Measurements from ENCODE around the gene CAMK1D. TPM values are rescaled to one million over a fixed set of nuclear protein-coding genes. Genes with fewer than 3 reads are reported as not detected.

The CAMK1D gene
- total RNA-seq, 1 experiment from 2014 or later = 6.3 TPM

- WGBS (ENCODE audit: extremely low coverage, insufficient read length, low lambda C conversion rate) = no CpG with 5 or more reads among the region's 9 CpGs
- no peak overlapping the region for H2BK15ac ChIP-seq (ENCODE audit: low read depth, low read length)
- H4K8ac ChIP-seq (replicated peaks; ENCODE audit: insufficient read length, low read depth, low read length) = no peak overlapping the region
- H4K91ac ChIP-seq (ENCODE audit: insufficient read length, low read depth, low read length) = no peak overlapping the region
- no peak overlapping the region for H3K27ac ChIP-seq (ENCODE audit: insufficient read length, low read depth, low read length)
- no peak overlapping the region for H3K4ac ChIP-seq (ENCODE audit: low read depth, low read length)
- H3K27me3 ChIP-seq (ENCODE audit: insufficient read depth, low read length) = no peaks in the 10 kb centered on the region
- H4K20me1 ChIP-seq (ENCODE audit: control insufficient read depth, insufficient read depth, insufficient read length) = no peaks in the 10 kb centered on the region
- H3K14ac ChIP-seq (ENCODE audit: insufficient read depth, low read length) = no peak overlapping the region
- no peaks in the 10 kb centered on the region for H3K23me2 ChIP-seq (ENCODE audit: insufficient read length, low read depth, low read length, poor library complexity, severe bottlenecking)
- H3K79me2 ChIP-seq (ENCODE audit: insufficient read depth, low read length) = no peaks in the 10 kb centered on the region
- H3K27me3 Mint-ChIP-seq (ENCODE audit: low read depth) = no peaks in the 10 kb centered on the region; the same call in 1 of the 2 replicates
- H3K36me3 Mint-ChIP-seq (ENCODE audit: insufficient read depth in 1 of 3, low read depth in 3 of 3) = peaks cover 0 to 8% (median 3%) of the 10 kb centered on the region in 3 experiments; a peak in 6 of 7 replicates
- H3K79me1 ChIP-seq (ENCODE audit: insufficient read depth, low read depth, low read length, poor library complexity, severe bottlenecking) = no peaks in the 10 kb centered on the region
- H2BK5ac ChIP-seq (ENCODE audit: insufficient read length, low read length) = no peak overlapping the region
- no peak overlapping the region for H3K4me3 Mint-ChIP-seq
- no peaks in the 10 kb centered on the region for H3K4me1 Mint-ChIP-seq
- H3K23ac ChIP-seq (ENCODE audit: insufficient read length, low read depth, low read length) = no peak overlapping the region
- H2AK5ac ChIP-seq (ENCODE audit: insufficient read length, low read length) = no peak overlapping the region
- H2AFZ ChIP-seq (ENCODE audit: low read length) = no peak overlapping the region
- no peak overlapping the region for H3T11ph ChIP-seq (ENCODE audit: low read length)
- H3K9ac ChIP-seq (ENCODE audit: extremely low read depth, insufficient read length, low read length) = no peak overlapping the region
- TF ChIP-seq CTCF (conservative IDR thresholded peaks at IDR 0.05) = no peak
- no peak overlapping the region for H3K18ac ChIP-seq (ENCODE audit: insufficient read length, low read depth, low read length)
- H3K4me1 ChIP-seq (ENCODE audit: insufficient read depth, low read length) = no peaks in the 10 kb centered on the region
- no peak overlapping the region for H4K5ac ChIP-seq (ENCODE audit: insufficient read length, low read depth, low read length)
- H3K27ac Mint-ChIP-seq = no peak overlapping the region
- H2BK20ac ChIP-seq (ENCODE audit: low read depth, low read length, poor library complexity, severe bottlenecking) = no peak overlapping the region
- H2BK120ac ChIP-seq (ENCODE audit: low read depth, low read length, poor library complexity, severe bottlenecking) = no peak overlapping the region
- no peak overlapping the region for H3K56ac ChIP-seq (ENCODE audit: insufficient read length, low read depth, low read length)
- H3K4me2 ChIP-seq (ENCODE audit: insufficient read depth, insufficient read length, low read length) = no peak overlapping the region
- no peak overlapping the region for H2BK12ac ChIP-seq (ENCODE audit: insufficient read length, low read depth, low read length)
- peaks cover 5 to 7% of the 10 kb centered on the region in 2 experiments for H3K9me3 Mint-ChIP-seq
- no peak for DNase-seq
- H3K9me3 ChIP-seq (ENCODE audit: control insufficient read depth, low read depth, low read length) = no peaks in the 10 kb centered on the region
These were observed 180.6 kb downstream of the CAMK1D start for GRCh38 chr10:12529976-12530375.

Data from H9 (cell line).